IPS-18c (cell line): Measurements from ENCODE around the gene MFF.
"Not testable (repeated sequence)": the region's sequence is repeated elsewhere in the genome, so short reads cannot be mapped to it uniquely, and the experiment has no call there.

Source experiments
- H3K4me3 ChIP-seq: 2 replicates; pipeline ENCODE4 v1.7.0; 2013; ENCODE audit warnings: low read depth, mild to moderate bottlenecking, low read length, moderate library complexity; ENCODE audit not compliant: insufficient read depth
- H3K9me3 ChIP-seq: one replicate; pipeline ENCODE4 v1.6.1; 2013; ENCODE audit warnings: mild to moderate bottlenecking, low read length, moderate library complexity; ENCODE audit not compliant: control insufficient read depth, insufficient read depth

The MFF gene

DNA sequence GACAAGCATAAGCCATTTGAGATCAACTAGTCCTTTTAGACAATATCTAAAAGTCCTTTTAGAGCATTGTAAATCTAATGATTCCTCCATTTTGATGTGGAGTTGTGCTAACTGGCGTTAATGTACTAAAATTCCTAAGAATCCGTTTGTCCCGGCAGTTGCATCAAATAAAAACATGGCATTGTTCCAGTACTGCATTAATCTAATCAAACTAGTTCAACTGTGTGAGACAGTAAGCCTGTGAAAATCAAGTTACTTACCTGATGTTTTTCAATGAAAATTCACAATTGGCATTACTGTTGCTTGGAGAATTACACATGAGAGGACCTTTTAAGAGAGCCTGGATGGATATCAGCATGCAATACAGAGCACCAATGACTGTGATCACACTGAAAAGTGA, 40.8 kb downstream of the MFF start:
- no peak overlapping the region for H3K4me3 ChIP-seq
- H3K9me3 ChIP-seq, result no peaks in the 10 kb centered on the region

DNA sequence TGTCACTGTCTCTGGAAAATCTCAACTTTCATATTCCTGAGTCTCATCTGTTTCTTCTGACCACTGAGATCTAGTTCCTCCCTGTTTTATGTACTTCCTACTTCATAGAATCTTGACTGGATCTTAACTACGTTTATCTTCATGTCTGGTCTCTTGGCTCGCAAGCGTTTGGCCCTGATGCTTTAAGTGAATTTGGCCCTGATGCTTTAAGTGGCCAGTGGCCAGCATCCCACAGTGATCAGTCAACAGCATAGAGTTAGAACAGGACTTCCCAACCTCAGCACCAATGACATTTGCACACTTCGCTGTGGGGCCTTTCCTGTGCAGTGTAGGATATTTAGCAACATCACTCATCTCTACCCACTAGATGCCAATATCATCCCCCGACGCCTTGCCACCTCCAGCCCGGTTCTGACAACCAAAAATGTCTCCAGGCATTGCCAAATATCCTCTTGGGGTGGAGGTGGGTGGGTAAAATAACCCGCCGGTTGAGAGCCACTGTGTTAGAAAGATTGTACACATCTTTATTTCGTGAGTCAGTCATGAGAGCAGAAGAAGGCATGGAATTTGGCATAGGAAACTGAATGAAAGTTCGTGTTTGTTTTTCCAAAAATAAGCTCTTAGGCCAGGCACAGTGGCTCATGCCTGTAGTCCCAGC, 41.8 kb downstream of the MFF start:
- no peaks in the 10 kb centered on the region for H3K9me3 ChIP-seq

GRCh38 chr2:227367427-227367795, 42.4 kb downstream of the MFF start:
- Histone ChIP-seq H3K9me3 (no peaks in the 10 kb centered on the region), H3K4me3 (no peak overlapping the region)

More for the DNA sequence above, 41.8 kb downstream of the MFF start:
- H3K4me3 ChIP-seq, result no peak overlapping the region

- no peaks in the 10 kb centered on the region for H3K9me3 ChIP-seq
- H3K4me3 ChIP-seq, result no peak overlapping the region
Measured at GRCh38 chr2:227368574-227368973, 43.5 kb downstream of the MFF start.

DNA sequence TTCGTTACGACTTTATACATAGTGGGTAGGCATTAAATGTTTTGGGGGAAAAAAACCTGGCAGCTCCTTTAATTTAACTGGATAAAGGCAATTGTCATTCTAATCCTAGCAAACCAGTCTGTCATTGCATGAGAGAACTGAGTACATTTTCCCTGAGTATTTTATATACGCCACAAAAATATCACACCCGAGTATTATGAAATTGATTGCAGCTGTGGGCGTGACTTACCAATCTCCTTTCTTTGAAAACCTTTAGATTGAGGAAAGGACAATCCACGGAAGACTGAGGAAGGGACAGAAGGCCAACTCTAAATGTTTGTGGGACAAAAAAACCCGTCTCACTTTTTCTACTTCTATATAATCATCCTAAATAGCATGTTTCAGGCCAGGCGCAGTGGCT, 45.0 kb downstream of the MFF start:
- Histone ChIP-seq H3K4me3 (no peak overlapping the region), H3K9me3 (no peaks in the 10 kb centered on the region)

- H3K9me3 ChIP-seq, result no peaks in the 10 kb centered on the region
- H3K4me3 ChIP-seq, result no peak overlapping the region
Measured at GRCh38 chr2:227370791-227371312, 45.8 kb downstream of the MFF start.

GRCh38 chr2:227373389-227373788, 48.3 kb downstream of the MFF start:
- H3K9me3 ChIP-seq, result no peaks in the 10 kb centered on the region
- H3K4me3 ChIP-seq, result no peak overlapping the region

GRCh38 chr2:227374158-227374557, 49.1 kb downstream of the MFF start:
- Histone ChIP-seq H3K9me3 (no peaks in the 10 kb centered on the region), H3K4me3 (no peak overlapping the region)

- no peak overlapping the region for H3K4me3 ChIP-seq
- no peaks in the 10 kb centered on the region for H3K9me3 ChIP-seq
Measured at GRCh38 chr2:227376656-227377396, 51.8 kb downstream of the MFF start.

GRCh38 chr2:227377467-227378351, 52.7 kb downstream of the MFF start:
- no peak overlapping the region for H3K4me3 ChIP-seq

DNA sequence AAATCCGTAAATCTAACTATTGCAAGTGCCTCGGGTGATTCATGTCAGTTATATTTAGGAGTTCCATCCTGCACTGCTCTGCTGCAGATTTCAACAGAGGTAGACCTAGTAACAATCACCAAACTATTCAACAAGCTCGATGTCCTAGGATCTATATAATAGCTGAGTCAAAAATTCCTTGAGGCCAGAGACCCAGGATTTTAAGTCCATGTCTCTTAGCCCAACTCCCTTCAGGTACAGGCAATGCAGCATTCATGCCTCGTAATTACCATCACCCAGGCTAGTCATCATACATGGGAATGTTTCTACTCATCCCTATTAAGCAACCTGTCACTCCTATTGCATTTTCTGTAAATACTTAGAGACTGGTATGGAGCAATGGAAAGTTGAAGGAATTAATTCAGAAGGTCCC, 53.3 kb downstream of the MFF start:
- H3K9me3 ChIP-seq, result no peaks in the 10 kb centered on the region
- no peak overlapping the region for H3K4me3 ChIP-seq

More at GRCh38 chr2:227377467-227378351, 52.7 kb downstream of the MFF start:
- H3K9me3 ChIP-seq, result no peaks in the 10 kb centered on the region

GRCh38 chr2:227379095-227379494, 54.0 kb downstream of the MFF start, which contains the start of gene TM4SF20:
Gene TM4SF20 (minus strand): TSS chr2:227379306. CDS start chr2:227379268, 38 bp downstream.
- Histone ChIP-seq H3K4me3 (no peak within 1 kb of the TSS), H3K9me3 (no peaks in the 10 kb centered on the region)

- H3K4me3 ChIP-seq, result not testable (repeated sequence)
Measured at GRCh38 chr2:227382241-227382835, 57.3 kb downstream of the MFF start.

DNA sequence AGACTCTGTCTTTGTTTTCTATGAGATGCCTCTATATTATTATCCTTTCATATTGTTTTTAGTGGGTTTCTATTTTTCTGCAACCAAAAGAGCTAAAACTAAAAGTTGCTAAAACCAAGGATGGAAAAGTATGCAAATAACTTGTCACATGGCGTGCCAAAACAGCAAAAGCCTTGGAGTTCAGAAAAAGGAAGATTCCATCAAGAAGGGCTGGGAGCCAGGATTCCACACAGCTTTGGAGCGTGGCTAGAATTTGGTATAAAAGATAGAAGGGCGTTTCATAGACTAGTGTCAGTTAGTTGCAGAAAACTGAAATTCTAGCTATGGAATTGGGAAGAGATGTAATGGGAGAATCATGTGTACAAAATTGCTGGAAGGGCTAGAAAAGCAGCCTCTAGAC, 58.6 kb downstream of the MFF start:
- H3K9me3 ChIP-seq, result no peaks in the 10 kb centered on the region
- H3K4me3 ChIP-seq, result no peak overlapping the region

More at GRCh38 chr2:227382241-227382835, 57.3 kb downstream of the MFF start:
- not testable (repeated sequence) for H3K9me3 ChIP-seq

GRCh38 chr2:227386630-227387029, 61.6 kb downstream of the MFF start:
- no peak overlapping the region for H3K4me3 ChIP-seq
- H3K9me3 ChIP-seq, result no peaks in the 10 kb centered on the region

- not testable (repeated sequence) for H3K9me3 ChIP-seq, H3K4me3 ChIP-seq
Measured at GRCh38 chr2:227387583-227387982, 62.5 kb downstream of the MFF start, which contains the start of gene SCYGR1. Gene SCYGR1 (minus strand): TSS chr2:227387949. CDS start chr2:227387949, 0 bp downstream.

GRCh38 chr2:227388537-227389011, 63.5 kb downstream of the MFF start:
- H3K9me3 ChIP-seq, result no peaks in the 10 kb centered on the region

More at GRCh38 chr2:227388537-227389011, 63.5 kb downstream of the MFF start:
- H3K4me3 ChIP-seq, result no peak overlapping the region
